ENCODE data around the gene CDS2. TPM values are rescaled to one million over a fixed set of nuclear protein-coding genes. Genes with fewer than 3 reads are reported as not detected.
A peak's percentile ranks its signal among the peaks of the same experiment; 100 is the strongest.

Gene CDS2
- total RNA-seq, 1 donor from 2014 or later: 44.9 TPM

DNA sequence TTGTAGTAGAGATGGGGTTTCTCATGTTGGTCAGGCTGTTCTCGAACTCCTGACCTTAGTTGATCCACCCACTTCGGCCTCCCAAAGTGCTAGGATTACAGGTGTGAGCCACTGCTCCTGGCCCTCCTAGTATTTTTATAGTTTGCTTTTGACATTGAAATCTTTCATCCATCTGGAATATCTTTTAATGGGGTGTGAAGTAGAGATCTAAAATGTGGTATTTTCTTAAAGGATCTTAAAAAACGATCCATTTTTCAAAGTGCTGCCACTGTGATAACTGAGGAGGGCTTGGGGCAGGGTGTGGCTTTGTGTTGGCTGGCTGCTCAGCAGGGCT is 23.1 kb downstream of the CDS2 start:
- no peak for DNase-seq (ENCODE audit: low spot score in 2 of 2, unreplicated experiment in 2 of 2)
- Mint-ChIP-seq H3K27ac (no peak overlapping the region), H3K4me1 (peaks cover 10% of the 10 kb centered on the region), H3K4me3 (no peak overlapping the region), H3K9me3 (no peaks in the 10 kb centered on the region), H3K36me3 (no peaks in the 10 kb centered on the region), H3K27me3 (ENCODE audit: low read depth) (no peaks in the 10 kb centered on the region)
- TF ChIP-seq, protein P1, sequence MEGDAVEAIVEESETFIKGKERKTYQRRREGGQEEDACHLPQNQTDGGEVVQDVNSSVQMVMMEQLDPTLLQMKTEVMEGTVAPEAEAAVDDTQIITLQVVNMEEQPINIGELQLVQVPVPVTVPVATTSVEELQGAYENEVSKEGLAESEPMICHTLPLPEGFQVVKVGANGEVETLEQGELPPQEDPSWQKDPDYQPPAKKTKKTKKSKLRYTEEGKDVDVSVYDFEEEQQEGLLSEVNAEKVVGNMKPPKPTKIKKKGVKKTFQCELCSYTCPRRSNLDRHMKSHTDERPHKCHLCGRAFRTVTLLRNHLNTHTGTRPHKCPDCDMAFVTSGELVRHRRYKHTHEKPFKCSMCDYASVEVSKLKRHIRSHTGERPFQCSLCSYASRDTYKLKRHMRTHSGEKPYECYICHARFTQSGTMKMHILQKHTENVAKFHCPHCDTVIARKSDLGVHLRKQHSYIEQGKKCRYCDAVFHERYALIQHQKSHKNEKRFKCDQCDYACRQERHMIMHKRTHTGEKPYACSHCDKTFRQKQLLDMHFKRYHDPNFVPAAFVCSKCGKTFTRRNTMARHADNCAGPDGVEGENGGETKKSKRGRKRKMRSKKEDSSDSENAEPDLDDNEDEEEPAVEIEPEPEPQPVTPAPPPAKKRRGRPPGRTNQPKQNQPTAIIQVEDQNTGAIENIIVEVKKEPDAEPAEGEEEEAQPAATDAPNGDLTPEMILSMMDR (IDR thresholded peaks at IDR 0.05; ENCODE audit: unreplicated experiment): no peak

DNA sequence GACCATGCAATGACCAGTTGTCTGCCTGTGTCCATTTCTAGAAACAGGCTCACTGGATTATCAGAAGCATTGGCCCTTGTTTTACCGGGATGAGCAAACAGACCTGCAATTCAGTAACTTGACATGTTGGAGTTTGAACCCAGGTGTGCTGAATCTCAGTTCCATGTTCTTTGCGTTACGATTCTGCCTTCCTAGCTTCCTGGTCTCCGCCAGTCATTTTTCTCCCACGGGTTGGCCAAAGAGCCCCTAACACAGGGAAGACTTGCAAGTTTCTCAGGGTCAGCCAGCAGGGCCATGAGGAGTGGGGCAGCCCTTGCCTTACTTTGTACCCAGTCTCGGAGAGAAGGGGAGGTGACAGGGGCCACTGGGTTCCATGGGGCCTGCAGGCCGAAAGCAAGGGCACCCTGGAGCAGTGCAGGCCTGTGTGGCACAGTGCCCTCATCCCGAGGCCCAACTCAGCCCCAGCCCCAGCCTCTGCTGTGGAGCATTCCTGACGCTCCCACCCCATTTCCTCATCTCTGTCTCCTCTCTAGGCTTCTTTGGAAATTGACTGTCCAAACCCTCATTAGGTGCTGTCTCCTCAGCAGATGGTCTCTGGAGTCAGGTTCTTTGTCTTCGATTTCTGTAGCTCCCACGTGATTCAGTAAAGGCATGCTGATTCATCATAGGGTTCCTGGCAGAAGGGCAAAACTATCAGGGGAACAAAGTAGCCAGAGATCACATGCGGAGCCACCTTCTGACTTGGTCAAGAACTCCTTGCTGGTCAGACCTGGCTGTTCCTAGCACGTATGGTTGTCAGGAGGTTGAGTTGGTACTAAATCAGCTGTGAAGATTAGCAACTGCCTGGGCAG is 23.6 kb downstream of the CDS2 start:
- H3K36me3 Mint-ChIP-seq: no peaks in the 10 kb centered on the region
- peak overlapping the region; percentile 33 for H3K27ac Mint-ChIP-seq
- TF ChIP-seq, protein P1 (IDR thresholded peaks at IDR 0.05; ENCODE audit: unreplicated experiment): no peak
- no peaks in the 10 kb centered on the region for H3K27me3 Mint-ChIP-seq (ENCODE audit: low read depth)
- H3K4me3 Mint-ChIP-seq: no peak overlapping the region
- no peak for DNase-seq (ENCODE audit: low spot score in 2 of 2, unreplicated experiment in 2 of 2)
- peaks cover 16% of the 10 kb centered on the region for H3K4me1 Mint-ChIP-seq
- H3K9me3 Mint-ChIP-seq: no peaks in the 10 kb centered on the region

- TF ChIP-seq, protein P1 (IDR thresholded peaks at IDR 0.05; ENCODE audit: unreplicated experiment): no peak
- no peak for DNase-seq (ENCODE audit: low spot score in 2 of 2, unreplicated experiment in 2 of 2)
- H3K27ac Mint-ChIP-seq: no peak overlapping the region
- no peaks in the 10 kb centered on the region for H3K36me3 Mint-ChIP-seq
- H3K27me3 Mint-ChIP-seq (ENCODE audit: low read depth): no peaks in the 10 kb centered on the region
- no peaks in the 10 kb centered on the region for H3K9me3 Mint-ChIP-seq
- H3K4me3 Mint-ChIP-seq: no peak overlapping the region
- peaks cover 26% of the 10 kb centered on the region for H3K4me1 Mint-ChIP-seq
Measured at GRCh38 chr20:5153152-5153467, 26.3 kb downstream of the CDS2 start.

GRCh38 chr20:5153612-5154542 is 27.1 kb downstream of the CDS2 start:
- no peaks in the 10 kb centered on the region for H3K9me3 Mint-ChIP-seq
- no peak for DNase-seq (ENCODE audit: low spot score in 2 of 2, unreplicated experiment in 2 of 2)
- no peaks in the 10 kb centered on the region for H3K36me3 Mint-ChIP-seq
- H3K4me3 Mint-ChIP-seq: no peak overlapping the region
- H3K27me3 Mint-ChIP-seq (ENCODE audit: low read depth): no peaks in the 10 kb centered on the region
- peaks cover 26% of the 10 kb centered on the region for H3K4me1 Mint-ChIP-seq
- TF ChIP-seq, protein P1 (IDR thresholded peaks at IDR 0.05; ENCODE audit: unreplicated experiment): no peak
- H3K27ac Mint-ChIP-seq: peak overlapping the region; percentile 31

GRCh38 chr20:5154543-5154925 is 27.7 kb downstream of the CDS2 start:
- Mint-ChIP-seq H3K4me3 (no peak overlapping the region), H3K27me3 (ENCODE audit: low read depth) (no peaks in the 10 kb centered on the region), H3K4me1 (peaks cover 26% of the 10 kb centered on the region), H3K36me3 (no peaks in the 10 kb centered on the region), H3K27ac (peak overlapping the region; percentile 12), H3K9me3 (no peaks in the 10 kb centered on the region)
- no peak for DNase-seq (ENCODE audit: low spot score in 2 of 2, unreplicated experiment in 2 of 2)
- TF ChIP-seq, protein P1 (IDR thresholded peaks at IDR 0.05; ENCODE audit: unreplicated experiment): no peak
